NCI-H128 (cell line): ENCODE measurements around the gene KMT2E.

Experiments
- DNase-seq: peaks from one replicate; lab custom pipeline; 2025; ENCODE audit not compliant: unreplicated experiment; lab: John Stamatoyannopoulos, UW

The KMT2E gene

DNA sequence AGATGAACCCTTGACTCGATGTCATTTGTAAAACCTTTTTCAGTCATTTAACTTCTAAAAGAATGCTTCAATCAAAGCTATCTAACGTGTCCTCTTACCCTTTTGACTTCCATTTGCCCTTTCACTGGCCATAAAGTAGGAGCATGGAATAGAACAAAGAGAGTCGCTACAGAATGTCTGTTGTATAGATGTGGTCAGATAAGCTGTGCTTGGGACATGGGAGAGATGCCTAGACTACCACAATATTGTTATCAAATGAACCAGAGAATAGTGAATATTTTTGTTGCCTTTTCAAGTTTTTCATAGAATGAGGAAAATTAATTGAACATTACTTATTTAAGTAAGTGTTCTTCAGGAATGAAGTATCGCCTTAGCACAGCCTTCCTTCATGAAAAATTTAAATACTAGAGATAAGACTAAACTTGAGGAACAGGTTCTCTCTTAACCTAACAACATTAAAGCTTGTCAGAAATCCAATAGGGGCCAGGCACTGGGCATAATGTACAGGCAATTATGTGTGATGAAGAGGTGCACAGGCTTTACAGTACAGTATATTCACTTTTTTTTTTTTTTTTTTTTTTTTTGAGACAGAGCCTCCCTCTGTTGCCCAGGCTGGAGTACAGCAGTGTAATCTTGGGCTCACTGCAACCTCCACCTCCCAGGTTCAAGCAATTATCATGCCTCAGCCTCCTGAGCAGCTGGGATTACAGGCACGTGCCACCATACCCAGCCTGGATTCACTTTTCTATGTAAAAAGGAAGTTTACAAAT lies 7.5 kb upstream of the KMT2E start:
- DNase-seq = no peak

- DNase-seq = no peak
These were observed 6.7 kb upstream of the KMT2E start for GRCh38 chr7:105007298-105007697.

GRCh38 chr7:105009667-105010503 lies 4.1 kb upstream of the KMT2E start:
- DNase-seq = no peak

GRCh38 chr7:105010504-105011130 lies 3.4 kb upstream of the KMT2E start:
- DNase-seq = no peak

DNA sequence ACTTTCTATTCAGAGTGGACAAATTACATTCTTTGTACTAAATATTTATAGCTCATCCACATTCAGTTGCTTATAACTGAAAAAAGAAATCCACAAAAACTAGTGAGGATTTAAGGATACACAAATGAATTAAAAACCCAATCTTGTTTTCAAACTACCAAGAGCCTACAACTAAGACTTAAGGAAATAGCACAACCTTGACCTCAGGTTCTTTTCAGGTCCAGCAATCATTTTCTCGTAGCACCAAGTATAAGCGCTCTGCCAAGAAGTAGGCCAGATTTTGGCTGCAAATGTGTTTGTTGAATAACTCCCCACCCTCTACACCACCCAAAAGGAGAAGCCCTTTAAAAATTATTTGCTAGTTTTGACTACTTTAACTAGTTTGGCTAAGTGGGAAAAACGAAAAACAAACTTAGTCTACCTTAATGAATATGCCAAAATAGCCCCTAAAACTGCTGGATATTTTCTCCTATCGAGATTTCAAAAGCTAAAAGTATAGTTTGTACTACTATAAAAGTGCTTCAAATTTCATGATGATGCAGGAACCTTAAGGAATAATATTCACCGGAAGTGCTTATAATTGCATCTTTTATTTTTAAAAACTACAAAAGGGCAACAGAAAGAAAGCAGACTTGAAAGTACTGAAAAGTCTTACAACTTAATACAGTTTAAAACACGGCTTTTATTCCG lies 2.7 kb upstream of the KMT2E start:
- no peak for DNase-seq

DNA sequence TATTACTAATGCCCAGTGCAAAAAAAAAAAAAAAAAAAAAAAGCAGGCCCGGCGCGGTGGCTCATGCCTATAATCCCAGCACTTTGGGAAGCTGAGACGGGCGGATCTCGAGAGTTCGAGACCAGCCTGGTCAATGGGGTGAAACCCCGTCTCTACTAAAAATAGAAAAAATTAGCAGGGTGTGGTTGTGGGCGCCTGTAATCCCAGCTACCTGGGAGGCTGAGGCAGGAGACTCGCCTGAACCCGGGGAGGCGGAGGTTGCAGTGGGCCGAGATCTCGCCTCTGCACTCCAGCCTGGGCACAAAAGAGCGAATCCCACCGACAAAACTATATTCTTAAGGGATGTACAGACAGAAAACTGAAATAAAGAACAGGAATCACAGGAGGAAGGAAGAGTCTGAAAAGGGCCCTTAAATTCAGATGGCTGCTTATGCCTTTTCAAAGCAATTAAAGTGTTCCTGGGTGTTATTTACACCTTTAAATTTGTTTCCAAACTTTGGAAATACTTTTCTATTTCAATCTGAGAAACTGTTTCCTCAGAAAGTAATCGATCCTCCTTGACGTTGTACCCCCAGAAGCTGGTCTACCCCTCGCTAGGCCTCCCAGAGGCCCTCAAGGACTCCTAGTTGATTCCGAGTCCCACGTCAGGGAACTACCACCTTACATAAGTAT lies 2.0 kb upstream of the KMT2E start:
- no peak for DNase-seq

DNA sequence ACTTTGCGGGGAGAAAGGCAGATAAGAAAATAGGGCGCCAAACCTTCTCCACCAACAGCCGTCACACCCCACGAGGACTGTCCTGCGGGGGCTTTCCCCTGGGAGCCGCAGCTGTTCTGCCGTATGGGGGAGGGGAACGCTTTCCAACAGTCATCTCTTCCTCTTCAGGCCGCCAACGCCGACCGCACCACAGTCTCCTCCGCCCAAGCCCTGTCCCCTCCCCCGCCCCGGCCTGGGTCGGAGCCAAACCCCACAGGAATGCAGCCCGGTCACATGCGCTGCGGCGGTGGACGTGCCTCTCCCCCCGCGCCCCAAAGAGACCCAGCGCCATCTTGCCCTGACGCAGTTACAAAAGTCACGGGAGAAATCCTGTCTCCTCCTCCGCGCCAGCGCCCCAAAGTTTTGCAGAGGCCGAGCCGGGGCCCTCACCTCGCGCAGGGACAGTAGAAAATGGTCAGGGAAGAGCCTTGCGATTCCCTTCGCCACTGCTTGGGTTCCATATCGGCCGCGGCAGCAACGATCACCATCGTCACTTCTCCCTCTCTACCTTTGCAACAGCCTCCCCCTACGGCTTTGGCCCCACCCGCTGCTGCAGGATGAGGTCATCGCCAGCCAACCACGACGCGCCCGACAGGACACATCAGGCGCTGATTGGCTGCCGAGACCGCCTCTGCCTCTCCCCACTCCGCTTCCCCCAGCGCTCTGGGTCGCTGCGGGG lies 1.3 kb upstream of the KMT2E start:
- DNase-seq = peak; percentile 86

DNA sequence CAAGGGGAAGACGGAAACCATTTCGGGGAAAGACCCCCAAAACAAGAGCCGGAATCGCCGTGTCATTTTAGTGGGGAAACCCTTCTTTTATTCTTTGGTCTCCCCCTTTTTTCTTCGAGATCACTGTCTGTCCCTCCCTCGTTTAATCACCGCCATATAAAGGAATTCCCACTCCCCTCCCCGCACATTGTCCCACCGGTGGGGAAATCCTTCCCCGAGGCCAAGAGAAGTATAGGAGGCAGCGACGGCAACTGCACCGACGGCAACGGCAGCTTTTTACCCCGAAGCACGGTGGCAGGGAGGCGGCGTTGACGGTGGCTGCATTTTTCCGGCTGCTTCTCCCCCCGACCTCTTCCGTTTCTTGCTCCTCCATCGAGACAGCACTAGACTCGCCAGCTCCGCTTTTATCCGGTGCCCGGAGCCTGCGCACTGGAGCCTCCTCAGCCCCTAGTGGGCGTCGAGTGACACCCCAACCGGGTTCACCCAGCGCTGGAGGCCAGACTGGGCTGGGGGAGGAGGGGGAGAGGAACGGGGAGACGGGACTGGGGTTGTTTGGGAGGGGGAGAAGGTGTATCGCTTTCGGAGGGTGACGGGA lies 687 bp upstream of the KMT2E start:
- peak; percentile 94 for DNase-seq

DNA sequence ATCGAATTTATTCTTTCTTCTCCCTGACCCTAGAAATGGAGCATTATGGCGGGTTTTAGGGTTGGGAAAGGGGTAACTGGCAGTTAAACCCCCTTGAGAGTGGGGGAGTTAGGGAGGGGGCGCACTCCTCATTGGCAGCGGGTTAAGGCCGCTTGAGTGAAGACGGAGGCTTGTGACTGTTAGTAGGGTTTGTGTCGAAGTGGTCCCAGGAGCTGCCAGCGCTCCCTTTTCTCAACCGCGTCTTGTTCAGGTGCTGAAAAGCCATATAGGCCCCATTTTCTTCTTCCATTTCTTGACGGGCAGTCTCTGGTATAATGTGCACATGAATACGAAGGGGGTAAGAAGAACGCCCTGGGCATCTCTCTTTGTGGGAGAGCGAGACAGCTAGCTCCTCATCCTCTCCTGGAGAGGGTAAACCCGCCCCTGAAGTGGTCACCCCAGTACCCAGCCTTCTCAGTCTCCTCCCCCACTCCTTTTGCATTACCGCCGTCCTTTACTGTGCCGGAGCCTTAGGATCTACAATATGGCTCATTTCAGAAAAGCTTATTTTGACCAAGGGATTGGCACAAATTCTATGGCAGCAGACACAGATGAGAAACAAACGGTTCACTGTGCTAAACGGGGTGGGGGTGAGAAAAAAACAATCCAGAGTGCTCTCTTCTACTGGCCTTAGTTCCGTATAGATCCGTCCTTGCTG lies 836 bp downstream of the KMT2E start:
- peak; percentile 62 for DNase-seq

DNA sequence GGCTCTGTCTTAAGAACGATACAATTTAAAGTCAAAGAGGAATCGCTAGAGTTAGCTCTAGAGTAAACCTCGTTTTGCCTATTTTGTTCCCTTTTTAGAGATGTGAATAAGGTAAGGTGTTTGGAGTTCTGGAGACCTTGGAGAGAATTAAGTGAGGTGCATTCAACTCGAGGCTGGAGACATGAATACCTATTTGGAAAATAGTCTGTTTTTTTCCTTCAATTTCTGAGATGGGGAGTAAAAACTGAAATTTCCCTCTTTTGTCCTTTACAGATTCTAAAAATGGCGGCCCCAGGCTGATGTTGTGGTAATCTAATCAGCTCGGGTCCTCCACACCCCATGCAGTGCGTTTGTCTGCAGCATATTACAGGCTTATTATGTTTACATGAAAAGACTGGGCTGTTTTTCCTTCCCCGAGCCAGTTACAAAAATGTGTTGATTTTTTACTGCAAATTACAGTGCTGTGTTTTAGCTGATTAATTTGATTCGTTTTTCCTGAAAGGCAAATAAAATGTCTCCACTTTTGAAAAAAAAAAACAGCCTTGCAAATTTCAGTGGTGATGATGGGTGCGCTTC lies 1.5 kb downstream of the KMT2E start:
- no peak for DNase-seq

GRCh38 chr7:105016068-105016708 lies 2.2 kb downstream of the KMT2E start:
- DNase-seq = no peak

GRCh38 chr7:105016709-105017656 lies 3.0 kb downstream of the KMT2E start:
- DNase-seq = no peak

DNA sequence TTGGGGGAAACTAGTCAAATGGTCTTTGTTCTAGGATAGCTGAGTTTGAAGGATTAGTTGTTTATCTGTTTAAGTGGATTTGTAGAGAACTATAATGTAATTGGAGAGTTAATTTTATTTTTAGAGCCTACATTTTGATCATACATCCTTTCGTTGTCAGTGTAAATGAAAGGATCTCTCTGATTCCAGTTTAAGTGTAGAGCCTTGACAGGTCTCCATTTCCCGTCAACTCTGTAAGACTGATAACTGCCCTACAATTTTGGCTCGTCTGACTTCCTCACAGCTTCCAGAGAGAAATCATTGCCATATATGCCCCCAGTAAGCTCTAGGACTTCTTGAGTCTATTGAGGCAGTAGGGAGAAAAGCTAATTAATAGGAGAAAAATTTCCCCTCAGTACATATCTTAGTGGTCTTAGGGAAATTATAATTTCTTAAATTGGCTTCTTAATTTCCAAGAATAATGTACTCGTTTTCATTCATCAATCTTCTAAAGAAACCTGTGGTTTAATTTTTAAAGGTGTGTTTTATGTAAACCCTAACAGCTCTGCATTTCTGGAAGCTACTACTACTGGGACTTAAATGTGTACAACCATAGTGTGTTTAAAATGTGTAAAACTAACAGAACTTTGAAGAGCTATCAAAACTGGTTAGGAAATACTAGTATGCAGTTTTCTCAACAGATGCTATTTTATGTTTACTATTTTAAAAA lies 3.8 kb downstream of the KMT2E start:
- no peak for DNase-seq

GRCh38 chr7:105019269-105019668 lies 5.3 kb downstream of the KMT2E start:
- no peak for DNase-seq

- DNase-seq = no peak
These were observed 6.9 kb downstream of the KMT2E start for GRCh38 chr7:105020926-105021325.

DNA sequence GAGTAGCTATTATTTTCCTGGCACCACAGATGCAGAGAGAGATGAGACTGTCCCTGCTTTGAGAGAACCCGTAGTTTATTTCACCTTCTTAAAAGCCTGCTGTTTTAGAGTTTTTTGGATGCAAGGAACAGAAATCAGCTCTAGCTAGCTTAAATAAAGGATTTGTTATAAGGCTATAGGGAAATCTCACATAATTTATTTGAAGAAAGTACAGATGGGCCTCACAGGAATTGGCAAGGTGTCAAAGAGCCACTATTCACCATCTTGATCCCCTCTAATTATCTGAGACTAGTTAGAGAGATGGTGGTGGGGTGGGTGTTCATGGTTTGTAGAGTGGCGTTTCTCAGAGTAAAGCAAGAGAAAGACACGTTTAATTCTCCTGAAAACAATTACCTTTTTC lies 7.3 kb downstream of the KMT2E start:
- DNase-seq = no peak

DNA sequence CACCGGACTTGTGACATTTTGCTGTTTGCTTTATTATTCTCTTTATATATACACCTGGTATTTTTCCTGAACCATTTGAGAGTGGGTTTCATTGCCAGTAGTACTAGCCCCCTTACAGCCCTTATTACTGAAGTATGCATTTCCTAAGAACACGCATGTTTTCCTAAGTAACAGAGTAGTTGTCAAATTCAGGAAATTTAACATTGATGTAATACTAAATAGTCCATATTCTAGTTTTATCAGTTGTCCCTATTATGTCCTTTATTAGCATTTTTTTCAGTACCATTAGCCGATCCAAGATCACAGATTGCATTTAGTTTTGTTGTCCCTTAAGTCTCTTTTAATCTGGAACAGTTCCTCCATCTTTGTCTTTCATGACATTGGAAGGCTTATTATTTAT lies 8.0 kb downstream of the KMT2E start:
- DNase-seq = no peak
